CD4-positive, alpha-beta T cell treated with Interleukin-21 for 1 hour (primary cell): ENCODE results near the gene NFATC1.

Source experiments
- DNase-seq: peaks from one replicate; pipeline ENCODE4 v3.0.0-alpha.2; 2020

NFATC1 gene

GRCh38 chr18:79445696-79446561 lies 50.2 kb downstream of the NFATC1 start:
- DNase-seq: no peak

DNA sequence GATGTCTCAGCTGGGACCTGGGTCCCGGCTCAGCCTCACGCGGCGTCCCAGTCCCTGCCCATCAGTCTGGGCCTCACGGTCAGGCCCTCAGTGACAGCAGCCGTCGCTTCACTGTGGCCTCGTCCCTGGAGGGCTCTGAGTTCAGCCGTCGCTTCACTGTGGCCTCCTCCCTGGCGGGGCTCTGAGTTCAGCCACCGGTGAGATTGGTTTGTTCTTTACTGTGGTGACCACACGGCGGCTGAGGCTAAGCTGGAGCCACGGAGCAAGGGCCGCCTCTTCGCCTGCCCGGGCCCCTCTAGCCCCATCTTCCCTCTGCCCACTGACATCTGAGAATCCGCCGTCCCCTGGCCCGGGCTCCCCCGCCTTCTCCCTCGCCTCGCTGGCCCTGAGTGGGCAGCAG lies 51.2 kb downstream of the NFATC1 start:
- DNase-seq: no peak

- no peak for DNase-seq
These were observed 52.1 kb downstream of the NFATC1 start for GRCh38 chr18:79447703-79448367.

DNA sequence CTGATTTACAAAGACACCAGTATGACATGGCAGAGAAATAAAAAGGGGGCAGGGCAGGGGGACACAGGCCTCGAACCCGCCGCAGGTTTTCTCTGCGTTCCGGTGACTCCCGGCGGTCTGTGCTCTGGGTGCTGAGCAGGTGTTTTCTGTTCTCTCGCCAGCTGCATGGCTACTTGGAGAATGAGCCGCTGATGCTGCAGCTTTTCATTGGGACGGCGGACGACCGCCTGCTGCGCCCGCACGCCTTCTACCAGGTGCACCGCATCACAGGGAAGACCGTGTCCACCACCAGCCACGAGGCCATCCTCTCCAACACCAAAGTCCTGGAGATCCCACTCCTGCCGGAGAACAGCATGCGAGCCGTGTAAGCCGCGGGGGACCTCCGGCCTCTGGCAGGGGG lies 52.9 kb downstream of the NFATC1 start:
- DNase-seq: no peak

DNA sequence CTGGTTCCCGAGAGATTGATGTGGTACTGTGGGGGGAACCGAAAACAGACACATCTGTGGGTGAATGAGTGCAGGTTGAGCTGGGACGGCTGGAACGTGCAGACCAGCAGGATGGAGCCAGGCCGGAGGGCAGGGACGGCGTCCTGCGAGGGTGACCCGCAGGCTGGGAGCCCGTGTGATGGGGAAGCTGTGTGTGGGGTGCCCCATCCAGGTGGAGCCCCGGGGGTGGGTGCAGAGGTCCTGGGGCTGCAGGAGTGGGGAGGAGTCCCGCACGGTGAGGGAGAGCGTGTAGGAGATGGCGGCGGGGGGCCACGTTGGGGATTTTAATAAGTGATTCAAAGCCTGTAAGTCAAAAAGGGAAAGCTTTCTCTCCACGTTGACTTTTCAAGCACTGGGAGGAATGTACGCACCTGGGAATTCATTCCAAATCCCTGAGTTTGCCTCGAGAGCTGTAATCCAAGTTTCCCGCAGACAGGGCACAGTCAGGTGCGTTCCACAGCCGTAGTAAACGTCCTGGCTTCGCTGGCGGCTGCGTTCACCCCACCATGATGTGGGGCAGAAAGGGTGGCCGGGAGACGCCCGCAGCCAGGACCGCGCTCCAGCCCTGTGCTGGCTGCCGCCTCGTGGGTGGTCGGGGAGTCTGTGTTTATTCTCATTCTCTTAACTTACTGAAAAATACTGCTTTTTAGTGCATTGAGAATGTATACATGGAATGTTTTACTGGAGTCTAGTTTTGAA lies 54.0 kb downstream of the NFATC1 start:
- no peak for DNase-seq

DNA sequence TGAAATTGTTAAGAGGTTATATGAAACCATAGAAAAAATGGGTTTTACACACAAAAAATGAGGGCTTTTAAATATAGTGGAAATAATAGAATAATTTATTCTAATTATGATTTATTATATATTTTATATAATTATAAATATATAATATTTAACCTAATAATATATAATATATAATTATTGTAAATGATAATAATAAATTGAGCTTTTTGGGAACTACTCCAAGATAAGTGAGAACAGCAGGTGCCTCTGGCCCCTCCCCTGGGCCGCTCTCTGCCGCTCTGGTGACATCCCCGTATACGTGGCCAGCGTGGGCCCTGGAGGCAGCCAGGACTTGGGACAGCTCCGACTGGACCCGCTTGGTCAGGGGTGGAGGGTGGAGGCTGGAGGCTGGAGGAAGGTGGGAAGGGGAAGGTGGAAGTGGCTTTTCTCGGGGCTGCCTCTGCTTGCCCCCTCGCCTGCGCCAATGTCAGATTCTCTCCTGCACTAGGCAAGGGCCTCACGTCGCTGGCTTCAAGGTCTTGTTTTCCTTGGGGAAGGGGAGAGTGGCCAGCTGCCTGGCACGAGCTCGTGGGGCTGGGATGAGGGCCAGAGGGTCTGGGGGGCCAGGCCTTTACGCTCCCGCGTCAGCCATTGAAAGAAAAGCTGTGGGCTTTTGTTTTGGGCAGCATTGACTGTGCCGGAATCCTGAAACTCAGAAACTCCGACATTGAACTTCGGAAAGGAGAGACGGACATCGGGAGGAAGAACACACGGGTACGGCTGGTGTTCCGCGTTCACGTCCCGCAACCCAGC lies 54.8 kb downstream of the NFATC1 start:
- DNase-seq: no peak

GRCh38 chr18:79451237-79452125 lies 55.8 kb downstream of the NFATC1 start:
- no peak for DNase-seq

- no peak for DNase-seq
These were observed 56.7 kb downstream of the NFATC1 start for GRCh38 chr18:79452190-79452990.

GRCh38 chr18:79452991-79453645 lies 57.4 kb downstream of the NFATC1 start:
- no peak for DNase-seq

GRCh38 chr18:79453816-79454735 lies 58.3 kb downstream of the NFATC1 start:
- DNase-seq: no peak

GRCh38 chr18:79455261-79455660 lies 59.5 kb downstream of the NFATC1 start:
- DNase-seq: no peak

DNA sequence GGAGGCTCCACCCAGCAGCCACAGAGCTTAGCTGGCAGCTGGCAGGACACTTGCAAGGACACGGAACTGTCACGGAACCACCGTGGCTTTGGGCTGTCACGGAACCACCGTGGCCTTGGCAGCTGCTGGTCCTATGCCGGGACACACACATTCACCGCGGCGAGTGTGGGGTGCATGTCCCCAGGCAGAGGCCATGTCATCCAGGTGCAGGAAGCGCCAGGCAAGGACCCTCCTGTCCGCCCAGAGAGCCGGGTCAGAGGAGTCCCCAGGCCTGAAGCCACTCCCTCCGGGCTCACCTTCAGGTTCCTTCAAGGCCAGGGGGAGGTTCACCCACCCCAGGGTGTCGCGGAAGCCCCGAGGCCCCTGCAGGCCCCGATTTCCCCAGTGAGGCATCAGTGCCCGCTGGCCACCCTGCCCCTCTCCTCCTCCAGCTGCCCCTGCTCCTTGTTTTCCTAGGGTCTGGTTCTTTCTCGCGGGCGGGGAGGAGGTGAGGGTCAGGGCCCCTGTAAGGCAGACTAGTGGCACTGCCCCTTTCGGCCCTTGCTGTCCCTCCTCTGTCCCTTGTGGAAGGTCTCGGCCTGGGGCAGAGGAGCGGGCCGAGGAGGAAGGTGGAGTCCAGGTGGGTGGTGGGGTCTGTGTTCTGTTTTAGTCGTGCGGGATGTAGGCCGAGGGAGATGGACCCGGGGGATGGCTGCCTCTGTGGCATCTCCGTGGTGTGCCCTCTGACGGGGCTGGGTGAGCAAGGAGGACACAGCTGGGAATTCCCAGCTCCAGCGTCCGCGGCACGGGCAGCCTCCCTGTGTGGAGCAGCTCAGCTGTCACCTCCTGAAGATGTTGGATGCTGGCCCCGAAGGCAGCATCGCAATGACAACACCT lies 60.6 kb downstream of the NFATC1 start:
- DNase-seq: no peak

- DNase-seq: no peak
These were observed 61.5 kb downstream of the NFATC1 start for GRCh38 chr18:79457239-79457638.

- no peak for DNase-seq
These were observed 61.9 kb downstream of the NFATC1 start for GRCh38 chr18:79457652-79458051.

GRCh38 chr18:79458131-79458838 lies 62.6 kb downstream of the NFATC1 start:
- no peak for DNase-seq

GRCh38 chr18:79458917-79459803 lies 63.4 kb downstream of the NFATC1 start:
- DNase-seq: no peak
